Activated T-cell treated with anti-CD3 and anti-CD28 coated beads for 48 hours (primary cell): ENCODE data around the gene NTMT1.
"Not testable (repeated sequence)": the region's sequence is repeated elsewhere in the genome, so short reads cannot be mapped to it uniquely, and the experiment has no call there.

Experiments
- DNase-seq: peaks from one replicate; pipeline ENCODE4 v3.0.0-alpha.2; 2020; ENCODE audit warnings: low read depth

The NTMT1 gene

DNA sequence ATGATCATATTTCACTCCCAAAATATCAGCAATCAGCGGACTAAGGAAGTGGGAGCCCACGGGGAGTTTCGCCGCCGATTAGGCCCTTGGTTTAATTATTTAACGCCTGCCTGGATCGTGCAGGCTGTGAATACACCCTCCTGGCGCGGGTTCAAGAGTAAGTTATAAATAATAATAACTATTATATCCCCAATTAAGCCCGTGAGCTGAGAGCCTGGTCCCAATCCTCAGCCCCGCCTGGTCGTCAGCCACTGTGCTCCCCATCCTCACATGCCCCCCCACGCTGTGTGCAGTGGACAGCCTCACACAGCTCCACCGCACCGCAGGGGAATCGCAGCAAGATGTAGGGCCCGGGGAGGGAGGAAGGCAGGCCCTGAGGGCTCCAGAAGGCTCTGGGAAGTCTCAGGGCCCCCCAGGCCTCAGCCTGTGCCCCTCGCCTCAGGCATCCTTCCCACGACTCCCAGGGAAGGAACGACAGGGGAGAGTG is 28.6 kb downstream of the NTMT1 start:
- no peak for DNase-seq

DNA sequence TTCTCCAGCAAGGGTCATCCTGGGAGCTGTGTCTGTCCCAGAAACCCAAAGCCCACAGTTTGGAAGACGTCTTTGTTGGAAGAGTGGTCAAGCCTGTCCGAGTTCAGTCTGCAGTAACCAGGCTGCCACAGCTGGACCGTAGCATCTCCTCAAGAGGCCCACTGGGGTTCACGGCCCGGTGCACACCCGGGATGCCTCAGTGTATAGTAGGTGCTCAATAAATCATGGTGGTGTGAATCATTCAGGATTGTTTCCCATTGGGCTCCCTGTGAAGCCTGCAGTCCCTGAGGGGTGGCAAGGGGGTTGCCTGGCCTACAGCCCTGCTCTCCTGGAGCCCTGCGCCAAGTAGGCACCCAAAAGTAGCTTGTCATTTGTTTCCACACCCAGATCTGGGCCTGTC is 29.2 kb downstream of the NTMT1 start:
- no peak for DNase-seq

DNA sequence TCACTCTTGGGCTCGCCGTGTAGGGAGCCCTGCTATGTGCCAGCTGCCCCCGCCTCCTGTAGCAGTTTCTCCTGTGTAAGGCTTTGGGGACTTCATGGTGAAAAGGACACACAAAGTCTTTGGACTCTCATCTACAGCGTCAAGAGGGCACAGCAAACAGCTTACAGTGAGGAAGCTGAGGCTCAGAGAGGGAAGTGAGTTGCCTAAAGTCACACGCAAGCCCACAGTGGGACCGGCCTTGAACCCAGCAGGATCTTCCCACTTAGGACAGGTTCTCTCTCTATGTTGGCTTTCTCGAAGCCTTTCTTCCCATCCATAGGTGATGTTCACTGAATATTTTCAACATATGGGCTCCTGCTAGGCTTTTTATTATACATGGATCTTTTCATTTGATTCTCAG is 29.7 kb downstream of the NTMT1 start:
- no peak for DNase-seq

DNA sequence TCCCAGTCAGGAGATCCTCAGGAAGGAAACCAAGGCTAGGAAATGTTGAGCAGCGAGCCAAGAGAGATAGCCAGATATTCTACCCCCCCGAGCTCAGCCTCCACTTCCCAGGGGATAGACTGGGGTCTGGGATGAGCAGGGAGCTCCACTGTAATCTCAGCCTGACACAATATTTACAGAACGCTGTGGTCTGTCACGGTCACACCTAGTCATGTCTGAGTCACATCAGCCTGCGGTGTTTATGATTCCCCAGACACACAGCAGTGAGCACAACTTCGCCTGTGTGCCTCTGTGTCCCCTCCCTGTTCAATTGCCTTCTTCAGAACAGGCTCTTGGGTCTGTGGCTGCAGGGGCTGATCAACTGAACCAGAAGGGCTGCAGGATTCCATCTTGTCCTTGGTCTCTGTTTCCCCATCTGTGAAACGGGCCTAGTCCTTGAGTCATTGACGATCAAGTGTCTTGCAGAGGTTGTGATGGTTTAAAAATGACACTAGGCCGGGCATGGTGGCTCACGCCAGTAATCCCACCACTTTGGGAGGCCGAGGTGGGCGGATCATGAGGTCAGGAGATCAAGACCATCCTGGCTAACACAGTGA is 30.9 kb downstream of the NTMT1 start:
- no peak for DNase-seq

DNA sequence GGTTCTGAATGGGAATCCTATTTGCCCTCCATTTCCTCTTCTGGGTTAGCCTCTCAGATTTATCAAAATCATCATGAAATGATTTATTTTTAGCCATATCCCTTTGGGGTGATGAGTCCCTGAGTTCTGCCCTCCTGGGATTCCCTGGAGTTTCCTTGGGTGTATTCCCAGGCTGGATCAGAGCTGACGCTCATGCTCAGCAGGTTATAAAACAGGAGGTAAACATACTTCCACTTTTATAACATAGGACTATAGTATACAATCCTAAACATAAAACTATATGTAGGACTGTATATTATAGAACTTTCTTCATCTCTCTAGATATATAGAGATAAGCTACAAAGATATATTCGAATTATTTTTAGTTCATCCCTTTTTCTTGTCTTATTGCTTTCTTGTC is 35.1 kb downstream of the NTMT1 start:
- no peak for DNase-seq

DNA sequence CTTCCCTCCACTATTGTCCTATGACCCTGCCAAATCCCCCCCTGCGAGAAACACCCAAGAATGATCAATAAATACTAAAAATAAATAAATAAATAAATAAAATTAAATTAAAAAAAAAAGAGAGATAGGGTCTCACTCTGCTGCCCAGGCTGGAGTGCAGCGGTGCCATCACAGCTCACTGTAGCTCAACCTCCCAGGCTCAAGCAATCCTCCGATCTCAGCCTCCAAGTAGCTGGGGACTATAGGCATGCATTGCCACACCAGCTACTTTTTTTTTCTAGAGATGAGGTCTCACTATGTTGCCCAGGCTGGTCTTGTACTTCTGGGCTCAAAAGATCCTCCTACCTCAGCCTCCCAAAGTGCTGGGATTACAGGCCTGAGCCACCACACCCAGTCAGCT is 36.3 kb downstream of the NTMT1 start:
- not testable (repeated sequence) for DNase-seq

DNA sequence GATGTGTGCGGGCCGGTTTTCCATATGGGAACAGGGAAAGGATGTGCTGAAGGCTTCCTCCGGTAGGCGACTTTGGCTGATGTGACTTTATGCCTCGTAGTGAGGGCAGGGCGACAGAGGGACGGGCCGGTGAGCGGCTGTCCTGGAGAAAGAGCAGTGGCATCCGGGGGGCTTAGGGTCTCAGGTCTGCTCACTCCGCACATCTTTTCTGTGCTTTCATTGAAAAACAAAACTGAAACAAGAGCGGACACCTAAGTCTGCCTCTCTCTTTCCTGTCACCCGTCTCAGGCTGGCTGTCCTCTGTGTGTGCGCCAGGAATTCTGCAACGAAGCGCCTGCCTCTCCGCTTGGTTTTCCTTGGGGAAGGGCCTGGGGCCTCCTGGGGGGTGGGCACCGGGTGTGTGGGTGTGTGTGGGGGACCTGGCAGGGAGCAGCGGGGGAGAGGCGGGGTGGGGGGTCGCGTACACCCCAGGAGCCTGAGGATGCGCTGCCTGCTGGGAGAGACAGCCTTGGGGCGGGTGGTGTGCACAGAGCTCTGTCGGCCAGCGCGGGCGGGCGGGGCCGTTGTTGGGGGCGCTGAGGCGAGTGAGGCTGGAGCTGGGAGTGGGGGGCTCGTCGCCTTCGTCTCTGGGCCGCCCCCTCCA is 38.9 kb downstream of the NTMT1 start:
- DNase-seq: no peak

DNA sequence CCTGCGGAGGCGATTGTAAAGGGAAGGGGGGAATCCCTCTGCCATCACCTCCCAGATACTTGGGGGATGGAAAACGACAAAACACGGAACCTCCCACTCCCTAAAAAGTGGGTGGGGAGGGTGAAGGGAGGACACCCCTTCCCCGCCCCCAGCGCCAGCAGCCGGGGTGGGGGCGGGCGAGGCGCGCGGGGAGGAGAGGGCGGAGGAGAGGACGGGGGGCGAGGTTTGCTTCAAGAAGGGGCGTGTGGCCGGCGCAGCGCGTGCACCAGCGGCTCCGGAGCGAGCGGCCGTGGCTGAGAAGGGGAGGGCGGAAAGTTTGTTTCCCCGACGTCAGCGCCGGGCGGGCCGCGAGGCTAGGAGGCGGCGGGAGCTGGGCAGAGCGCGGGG is 39.4 kb downstream of the NTMT1 start, which contains the start of gene PRRX2:
Gene PRRX2 (plus strand): TSS at position 259 of the 387 bp plus-strand sequence. CDS start 221 bp downstream, outside the sequence.
- peak; percentile 38 for DNase-seq

DNA sequence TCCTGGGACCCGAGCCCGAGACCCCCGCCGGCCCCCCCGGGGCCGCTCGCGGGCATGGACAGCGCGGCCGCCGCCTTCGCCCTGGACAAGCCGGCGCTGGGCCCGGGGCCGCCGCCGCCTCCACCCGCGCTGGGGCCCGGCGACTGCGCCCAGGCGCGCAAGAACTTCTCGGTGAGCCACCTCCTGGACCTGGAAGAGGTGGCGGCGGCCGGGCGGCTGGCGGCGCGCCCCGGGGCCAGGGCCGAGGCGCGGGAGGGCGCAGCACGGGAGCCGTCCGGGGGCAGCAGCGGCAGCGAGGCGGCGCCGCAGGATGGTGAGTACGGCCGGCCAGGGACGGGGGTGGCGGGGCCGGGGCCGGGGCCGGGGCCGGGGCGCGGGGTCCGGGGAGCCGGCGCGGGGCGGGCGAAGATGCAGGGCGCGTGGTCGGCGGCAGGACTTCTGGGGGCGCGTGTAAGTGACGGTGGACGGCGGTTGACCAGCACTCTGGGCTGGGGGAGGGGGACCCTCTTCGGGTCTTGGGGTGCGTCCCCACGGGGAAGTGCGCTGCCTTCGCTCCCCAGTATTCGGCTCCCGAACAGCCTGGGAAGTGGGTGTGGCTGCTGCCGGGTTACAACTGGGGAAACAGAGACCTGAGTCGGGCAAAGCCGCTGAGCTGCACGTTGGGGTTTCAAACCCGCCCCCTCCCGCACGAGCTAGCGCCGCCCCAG is 40.0 kb downstream of the NTMT1 start:
- no peak for DNase-seq

DNA sequence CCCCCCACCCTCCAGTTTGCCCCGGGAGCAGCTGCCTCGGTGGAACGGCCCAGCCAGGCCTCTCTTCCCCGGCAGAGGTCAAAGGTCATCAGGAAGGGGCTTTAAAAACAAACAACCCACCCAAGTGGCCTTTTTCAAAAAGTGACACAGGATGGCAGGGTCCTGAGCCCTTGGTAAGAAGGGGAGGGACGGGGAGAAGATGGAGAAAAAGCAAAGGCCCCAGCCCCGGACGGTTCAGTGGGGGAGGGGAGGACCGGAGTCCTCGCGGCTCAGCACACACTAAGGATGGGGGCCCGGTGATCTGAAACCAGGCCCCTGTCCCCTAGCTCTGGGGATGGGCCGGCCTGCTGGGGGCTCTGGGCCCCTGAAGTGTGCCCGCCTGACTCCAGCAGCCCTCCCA is 40.6 kb downstream of the NTMT1 start:
- no peak for DNase-seq

DNA sequence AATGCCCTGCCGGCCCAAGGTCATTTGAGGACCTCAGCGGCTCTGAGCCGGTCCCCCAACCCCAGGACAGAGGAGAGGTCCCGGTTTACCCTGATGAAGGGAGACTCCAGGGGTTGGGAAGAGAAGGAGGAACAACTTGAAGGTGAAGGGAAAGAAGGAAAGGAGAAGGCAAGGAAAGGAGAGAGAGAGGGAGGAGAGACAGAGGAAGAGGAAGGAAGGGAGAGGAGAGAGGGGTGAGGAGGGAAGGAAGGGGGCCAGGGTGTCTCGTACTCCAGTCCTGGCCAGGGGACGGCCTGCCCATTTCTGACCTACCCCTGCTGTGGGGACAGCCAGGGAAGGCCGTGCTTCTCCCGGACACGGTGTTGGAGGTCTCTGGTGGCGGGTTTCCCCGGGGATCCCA is 41.4 kb downstream of the NTMT1 start:
- DNase-seq: no peak

DNA sequence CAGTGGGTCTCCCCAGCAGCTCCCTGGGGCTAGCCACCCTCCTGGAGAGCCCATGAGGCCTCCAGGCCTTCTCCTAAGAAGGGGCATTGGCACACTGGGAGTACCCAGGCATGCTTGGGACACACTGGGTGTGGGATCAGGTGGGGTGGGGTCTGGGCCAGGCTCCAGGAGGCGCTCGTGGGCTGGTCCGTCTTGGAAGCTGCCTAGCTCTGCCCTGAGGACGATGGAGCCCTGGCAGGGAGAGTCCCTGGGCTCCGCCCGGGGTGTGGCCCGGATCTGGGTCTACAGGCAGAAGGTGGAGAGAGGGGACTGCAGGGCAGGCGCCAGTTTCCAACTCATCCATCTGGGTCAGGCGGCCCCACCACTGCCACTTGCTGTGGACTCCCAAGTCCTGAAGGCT is 41.9 kb downstream of the NTMT1 start:
- DNase-seq: no peak

DNA sequence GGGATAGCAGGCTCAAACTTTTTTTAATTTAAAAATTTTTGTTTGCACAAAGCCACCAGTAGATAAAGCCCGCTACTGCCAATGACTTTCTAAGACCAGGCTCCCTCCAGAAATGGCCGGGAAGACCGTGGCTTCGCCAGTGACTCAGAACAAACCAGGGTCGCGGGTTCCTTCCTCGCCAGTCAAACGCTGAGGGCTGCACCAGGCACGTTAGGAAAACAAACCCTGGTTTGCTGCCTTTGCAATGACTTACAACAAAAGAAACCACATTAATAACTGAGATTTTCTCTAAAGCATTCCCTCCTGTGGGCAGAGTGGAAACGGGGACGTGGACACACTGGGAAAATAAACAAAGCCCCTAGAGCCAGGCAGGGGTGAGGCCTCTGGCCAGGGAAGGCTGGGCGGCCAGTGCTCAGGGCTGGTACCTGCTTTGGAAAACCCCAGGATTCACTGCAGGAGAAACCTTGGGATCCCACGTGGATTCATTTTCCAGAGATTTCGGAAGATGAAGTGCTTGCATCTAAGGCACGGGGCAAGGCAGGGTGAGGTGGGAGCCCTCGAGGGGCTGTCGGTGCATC is 43.3 kb downstream of the NTMT1 start:
- no peak for DNase-seq

DNA sequence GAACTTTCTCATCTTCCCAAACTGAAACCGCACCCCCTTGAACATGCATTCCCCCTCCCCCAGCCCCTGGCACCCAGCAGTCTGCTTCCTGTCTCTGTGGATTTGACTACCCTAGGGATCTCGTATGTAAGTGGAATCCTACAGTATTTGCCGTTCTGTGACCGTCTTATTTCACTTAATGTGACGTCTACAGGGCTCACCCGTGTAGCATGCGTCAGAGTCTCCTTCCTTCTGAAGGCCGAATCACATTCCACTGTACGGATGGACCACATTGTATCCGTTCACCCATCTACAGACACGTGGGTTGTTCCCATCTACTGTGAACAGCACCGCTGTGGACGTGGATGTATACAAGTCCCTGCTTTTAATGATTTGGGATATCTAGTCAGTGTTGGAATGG is 44.0 kb downstream of the NTMT1 start:
- DNase-seq: no peak

DNA sequence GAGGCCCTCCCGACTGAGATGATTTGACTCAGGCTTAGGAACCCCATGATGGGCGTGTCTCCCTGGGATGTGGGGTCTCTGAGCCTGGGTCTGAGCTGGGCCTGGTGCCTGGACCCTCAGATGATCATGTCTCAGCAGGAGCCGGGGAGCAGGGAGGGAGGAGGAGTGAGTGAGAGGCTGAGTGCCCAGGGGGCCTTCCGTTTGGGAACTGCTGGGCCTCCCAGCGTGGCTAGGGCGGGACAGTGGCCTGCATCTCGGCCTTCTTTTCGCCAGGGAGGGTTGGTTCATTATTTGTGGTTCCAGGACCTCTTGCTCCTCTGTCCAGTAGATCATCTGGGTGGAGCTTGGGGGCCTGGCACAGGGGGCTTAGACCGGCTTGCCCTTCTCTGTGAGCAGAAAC is 45.1 kb downstream of the NTMT1 start:
- no peak for DNase-seq

DNA sequence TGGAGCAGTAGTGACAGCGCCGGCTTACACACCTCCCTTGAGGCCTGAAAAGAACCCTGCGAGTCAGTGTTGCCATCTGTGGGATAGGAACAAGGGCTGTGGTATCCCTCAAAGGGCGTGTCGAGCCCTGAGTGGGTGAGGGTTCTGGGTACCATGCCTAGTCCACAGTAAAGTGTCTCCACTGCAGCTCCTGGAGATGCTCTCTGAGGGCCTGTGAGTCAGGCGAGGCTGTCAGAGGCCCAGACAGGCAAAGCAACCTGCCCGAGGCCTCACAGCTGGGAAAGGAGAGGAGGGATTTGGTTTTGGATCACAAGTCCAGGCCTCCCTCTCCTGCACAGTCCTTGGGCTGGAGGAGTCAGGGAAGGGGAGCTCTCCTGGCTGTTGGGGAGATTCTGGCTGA is 45.6 kb downstream of the NTMT1 start:
- DNase-seq: peak; percentile 21

DNA sequence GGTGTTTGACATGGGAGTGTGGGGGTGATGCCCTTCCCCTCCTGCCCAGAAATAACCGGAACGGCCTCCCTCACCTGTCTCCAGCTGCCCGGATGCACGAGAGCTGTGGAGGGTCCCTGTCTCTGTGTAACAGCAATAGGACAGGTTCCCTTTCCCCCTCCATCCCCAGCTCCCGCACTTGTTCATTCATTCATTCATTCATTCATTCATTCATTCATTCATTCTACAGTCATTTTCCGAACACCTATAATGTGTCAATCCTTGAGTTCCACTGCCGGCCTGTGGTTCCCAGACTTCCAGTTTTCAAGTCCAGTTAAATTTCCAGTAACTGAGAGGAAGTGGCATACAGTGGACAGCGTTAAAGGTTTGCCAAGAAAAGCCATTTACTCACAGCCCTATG is 46.7 kb downstream of the NTMT1 start:
- DNase-seq: no peak

DNA sequence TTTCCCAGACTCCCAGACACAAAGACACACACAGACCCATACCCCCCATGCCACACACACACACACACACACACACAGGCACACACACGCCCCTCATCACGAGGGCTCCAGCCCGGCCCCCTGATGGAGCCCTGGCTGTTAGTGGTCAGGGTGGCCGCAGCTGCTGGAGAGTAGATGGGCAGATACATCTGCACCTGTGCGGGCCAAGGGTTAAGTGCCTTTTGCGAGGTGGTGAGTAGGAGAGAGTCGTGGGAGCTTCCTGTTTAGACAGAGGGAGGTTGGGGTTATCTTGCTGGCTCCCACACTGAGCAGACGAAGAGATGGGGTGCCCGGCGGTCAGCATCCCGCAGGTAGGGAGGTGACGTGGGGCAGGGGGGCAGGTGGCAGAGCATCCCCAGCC is 47.6 kb downstream of the NTMT1 start:
- DNase-seq: no peak

DNA sequence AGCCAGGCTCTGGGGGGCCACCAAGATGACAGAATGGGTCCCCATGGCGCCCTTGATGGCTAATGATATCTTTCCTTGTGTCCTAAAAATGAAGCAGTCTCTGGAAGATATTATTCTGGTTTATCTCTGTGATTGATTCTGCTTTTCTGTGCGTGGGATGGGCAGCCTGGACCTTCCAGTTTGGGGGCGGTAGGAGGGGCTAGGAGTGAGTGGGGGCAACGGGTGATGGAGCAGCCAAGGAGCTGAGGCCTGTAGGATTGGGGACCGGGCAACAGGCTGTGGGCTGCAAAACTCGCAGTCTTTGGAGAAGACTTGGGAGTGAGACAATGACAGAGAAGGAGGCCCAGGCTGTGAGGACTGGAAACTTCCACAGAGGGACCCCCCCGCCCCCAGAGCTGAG is 48.3 kb downstream of the NTMT1 start:
- DNase-seq: no peak

DNA sequence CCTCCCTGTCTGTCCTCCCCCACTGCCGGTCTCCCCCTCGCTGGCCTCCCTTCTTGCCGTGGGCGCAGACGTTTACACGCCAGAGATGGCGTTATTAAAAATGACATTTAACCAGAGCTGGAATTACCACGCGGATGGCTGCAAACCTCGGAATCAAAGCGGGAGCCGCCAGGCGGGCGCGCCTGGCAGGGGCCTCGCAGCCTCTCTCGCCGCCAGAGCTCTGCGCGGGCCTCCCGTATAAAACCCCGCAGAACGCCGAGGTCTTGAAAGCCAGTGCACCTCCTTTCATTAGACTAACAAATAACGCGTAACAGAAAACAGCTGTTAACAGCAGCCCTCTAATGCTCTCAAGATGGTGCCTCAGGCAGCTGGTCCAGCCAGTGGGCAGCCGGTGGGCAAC is 49.7 kb downstream of the NTMT1 start:
- no peak for DNase-seq

DNA sequence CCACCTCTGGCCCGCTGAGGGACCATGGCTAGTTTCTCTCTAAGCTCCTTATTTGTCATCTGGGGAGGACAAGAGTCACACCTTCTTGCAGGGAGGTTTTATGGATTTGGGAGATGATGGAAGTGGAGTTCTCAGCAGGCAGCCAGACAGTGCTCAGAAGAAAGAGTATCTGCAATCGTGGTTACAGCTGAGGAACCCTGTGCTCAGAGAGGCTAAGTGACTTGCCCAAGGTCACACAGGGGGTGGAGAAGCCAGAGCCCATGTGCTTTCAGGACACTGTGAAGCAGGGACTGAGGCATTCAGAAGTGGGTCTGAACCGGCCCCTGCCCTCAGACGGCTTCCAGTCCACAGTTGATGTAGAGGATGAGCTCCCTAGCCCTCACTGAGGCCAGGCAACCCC is 50.3 kb downstream of the NTMT1 start:
- DNase-seq: no peak

DNA sequence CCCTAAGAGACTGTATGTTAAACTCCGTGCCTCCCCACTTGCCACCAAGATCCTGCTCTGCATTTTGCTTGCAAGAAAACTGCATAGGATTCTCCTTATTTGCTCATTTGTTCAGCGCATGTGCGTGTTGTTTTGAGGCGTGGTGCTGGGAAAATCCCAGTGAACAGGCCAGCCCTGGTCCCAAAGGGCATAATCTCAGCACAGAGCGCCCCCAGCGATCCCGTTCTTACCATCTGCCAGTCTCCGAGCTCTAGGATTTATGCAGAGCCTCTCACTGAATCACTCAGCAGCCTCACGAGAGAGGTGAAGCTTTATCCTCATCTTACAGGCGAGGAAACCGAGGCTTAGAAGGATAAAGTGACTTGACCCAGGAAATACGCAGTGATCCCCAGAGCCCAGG is 51.0 kb downstream of the NTMT1 start:
- DNase-seq: no peak

DNA sequence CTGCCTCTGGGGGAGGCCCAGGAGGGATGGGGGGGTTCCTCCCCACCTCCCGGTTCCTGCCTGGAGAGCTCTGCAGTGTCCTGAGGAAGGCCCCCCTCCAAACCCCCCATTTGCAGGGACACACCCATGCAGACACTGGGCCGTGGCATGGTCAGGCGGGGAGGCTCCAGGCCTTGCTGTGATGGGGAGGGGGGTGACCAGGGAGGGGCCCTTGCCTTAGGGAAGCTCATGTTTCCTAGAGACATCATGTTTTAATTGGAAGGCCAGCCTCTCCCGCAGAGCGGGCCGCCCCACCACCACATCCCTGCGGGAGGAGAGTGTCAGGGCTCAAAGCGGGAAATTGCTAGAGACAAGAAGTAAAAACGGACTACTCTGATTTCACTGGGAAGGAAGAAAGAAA is 51.5 kb downstream of the NTMT1 start:
- no peak for DNase-seq
